A673 (cell line): ENCODE measurements around the gene FAM185A.
"Not testable (repeated sequence)": the region's sequence is repeated elsewhere in the genome, so short reads cannot be mapped to it uniquely, and the experiment has no call there.

Source experiments
- EZH2 ChIP-seq: fragments of 200-600 bp; sonication (generic); IDR thresholded peaks from 2 replicates; pipeline ENCODE4 v1.6.1; 2017; ENCODE audit warnings: borderline replicate concordance, low read depth, mild to moderate bottlenecking, mixed read lengths, antibody characterized with exemption, low read length; ENCODE audit not compliant: poor library complexity, severe bottlenecking
- TF ChIP-seq, protein P1 (sequence below): fragments of 300-800, 200-600 bp; sonication (generic); conservative IDR thresholded peaks from 2 replicates; pipeline ENCODE4 v1.5.1; 2017; ENCODE audit warnings: low read depth, mild to moderate bottlenecking, antibody characterized with exemption, low read length, moderate library complexity, mixed read lengths

DNA sequence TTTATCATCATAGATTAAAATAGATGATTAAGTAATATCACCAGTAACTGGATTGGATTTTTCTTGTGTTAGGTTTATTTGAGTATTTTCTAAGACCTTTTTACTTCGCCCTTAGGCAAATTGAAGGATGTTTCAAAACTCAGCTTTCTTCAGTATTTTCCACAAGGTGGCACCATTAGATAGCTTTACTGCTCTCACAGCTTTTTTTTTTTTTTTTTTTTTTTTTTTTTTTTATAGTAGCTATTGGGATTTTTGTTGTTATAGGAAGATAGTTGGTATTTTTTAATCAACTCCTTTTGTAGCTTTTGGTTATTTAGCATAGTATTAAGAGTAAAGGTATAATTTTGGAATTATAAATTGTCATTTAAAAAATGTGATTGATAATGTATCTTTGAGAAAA is 9.4 kb downstream of the FAM185A start:
- TF ChIP-seq, protein P1, sequence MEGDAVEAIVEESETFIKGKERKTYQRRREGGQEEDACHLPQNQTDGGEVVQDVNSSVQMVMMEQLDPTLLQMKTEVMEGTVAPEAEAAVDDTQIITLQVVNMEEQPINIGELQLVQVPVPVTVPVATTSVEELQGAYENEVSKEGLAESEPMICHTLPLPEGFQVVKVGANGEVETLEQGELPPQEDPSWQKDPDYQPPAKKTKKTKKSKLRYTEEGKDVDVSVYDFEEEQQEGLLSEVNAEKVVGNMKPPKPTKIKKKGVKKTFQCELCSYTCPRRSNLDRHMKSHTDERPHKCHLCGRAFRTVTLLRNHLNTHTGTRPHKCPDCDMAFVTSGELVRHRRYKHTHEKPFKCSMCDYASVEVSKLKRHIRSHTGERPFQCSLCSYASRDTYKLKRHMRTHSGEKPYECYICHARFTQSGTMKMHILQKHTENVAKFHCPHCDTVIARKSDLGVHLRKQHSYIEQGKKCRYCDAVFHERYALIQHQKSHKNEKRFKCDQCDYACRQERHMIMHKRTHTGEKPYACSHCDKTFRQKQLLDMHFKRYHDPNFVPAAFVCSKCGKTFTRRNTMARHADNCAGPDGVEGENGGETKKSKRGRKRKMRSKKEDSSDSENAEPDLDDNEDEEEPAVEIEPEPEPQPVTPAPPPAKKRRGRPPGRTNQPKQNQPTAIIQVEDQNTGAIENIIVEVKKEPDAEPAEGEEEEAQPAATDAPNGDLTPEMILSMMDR, result peak; percentile 45
- not testable (repeated sequence) for TF ChIP-seq EZH2
